KOPT-K1 (cell line): ENCODE measurements around the gene LPCAT1.

Experiments used
- H3K27ac ChIP-seq: fragments of 200-600 bp; sonication (generic); 2 replicates; pipeline ENCODE4 v1.5.1; 2016; ENCODE audit warnings: antibody characterized with exemption, mild to moderate bottlenecking, low read depth, low read length; ENCODE audit not compliant: poor library complexity, severe bottlenecking
- H3K36me3 ChIP-seq: fragments of 200-600 bp; sonication (generic); 2 replicates; pipeline ENCODE4 v1.5.1; 2017; ENCODE audit warnings: antibody characterized with exemption, mild to moderate bottlenecking, low read length, moderate library complexity; ENCODE audit not compliant: insufficient read depth
- H3K9me3 ChIP-seq: fragments of 200-600 bp; sonication (generic); 2 replicates; pipeline ENCODE4 v1.5.1; 2017; ENCODE audit warnings: antibody characterized with exemption, low read length, mild to moderate bottlenecking; ENCODE audit not compliant: insufficient read depth, poor library complexity, severe bottlenecking

The LPCAT1 gene

DNA sequence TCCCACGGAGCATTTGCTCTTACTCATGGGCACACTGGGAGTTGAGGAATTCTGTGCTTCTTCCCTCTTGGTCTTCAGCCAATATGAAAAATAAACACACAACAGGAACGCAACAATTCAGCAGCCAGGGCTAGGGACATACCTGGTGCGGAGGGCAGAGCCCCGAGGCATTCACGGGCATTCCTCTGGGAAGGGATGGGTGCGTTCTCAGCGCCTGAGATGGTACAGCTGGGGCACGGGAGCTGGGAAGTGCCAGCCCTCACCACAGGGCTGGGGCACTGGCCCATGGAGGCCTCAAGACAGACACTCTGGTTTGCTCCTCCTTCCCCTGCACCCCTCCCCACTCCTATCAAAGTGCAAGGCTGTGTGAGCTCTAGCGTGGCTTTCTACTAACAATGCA is 80.6 kb downstream of the LPCAT1 start:
- Histone ChIP-seq H3K27ac (no peak overlapping the region), H3K36me3 (no peaks in the 10 kb centered on the region), H3K9me3 (peaks cover 3% of the 10 kb centered on the region)

DNA sequence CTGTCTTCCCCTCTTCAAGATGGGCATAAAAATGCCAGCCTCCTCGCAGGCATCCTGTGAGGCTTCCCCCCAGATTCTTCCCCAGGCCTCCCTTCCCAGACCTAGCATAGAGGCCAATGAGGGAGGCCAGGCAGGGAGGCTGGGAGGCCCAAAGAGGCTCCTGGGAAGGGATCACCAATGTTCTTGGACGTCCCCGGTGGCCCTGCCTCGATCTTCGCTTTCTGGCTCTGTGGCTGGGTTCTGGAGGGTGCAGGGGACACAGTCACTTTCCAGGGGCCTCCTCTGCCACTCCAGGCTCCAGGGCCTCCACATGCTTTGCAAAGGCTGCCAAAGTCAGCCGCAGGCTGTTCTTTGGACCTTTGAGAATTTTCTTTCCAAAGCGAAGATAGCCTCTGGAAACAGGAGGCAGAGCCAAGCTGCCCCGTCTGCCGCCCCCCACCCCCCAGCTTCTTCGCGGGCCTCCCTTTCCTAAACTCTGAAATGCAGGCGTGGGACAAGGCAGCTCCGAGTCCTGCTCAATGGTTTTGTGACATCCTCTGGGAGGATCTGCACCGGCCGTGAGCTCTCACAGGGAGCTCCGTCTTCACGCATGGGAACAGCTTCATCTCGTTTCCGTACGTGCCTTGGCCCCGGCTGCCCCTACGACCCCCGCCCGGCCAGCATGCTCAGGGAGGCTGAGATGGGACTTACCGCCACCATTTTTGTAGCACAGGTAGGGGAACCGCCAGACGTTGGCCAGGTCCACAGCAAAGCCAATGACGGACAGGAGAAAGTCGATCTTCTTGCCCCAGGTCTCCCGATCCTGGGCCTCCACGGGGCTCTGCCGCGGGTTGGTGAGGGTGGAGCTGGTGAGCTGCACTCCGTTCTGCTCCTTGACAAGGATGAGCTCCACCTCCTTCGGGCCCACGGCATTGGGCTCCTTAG is 81.3 kb downstream of the LPCAT1 start:
- Histone ChIP-seq H3K27ac (peak overlapping the region; percentile 19), H3K9me3 (peaks cover 3% of the 10 kb centered on the region), H3K36me3 (no peaks in the 10 kb centered on the region)

- peak overlapping the region; percentile 19 for H3K27ac ChIP-seq
- H3K36me3 ChIP-seq = no peaks in the 10 kb centered on the region
- H3K9me3 ChIP-seq = peaks cover 3% of the 10 kb centered on the region
These were observed 82.4 kb downstream of the LPCAT1 start for GRCh38 chr5:1441166-1441865.

- peaks cover 3% of the 10 kb centered on the region for H3K9me3 ChIP-seq
- H3K36me3 ChIP-seq = no peaks in the 10 kb centered on the region
- no peak overlapping the region for H3K27ac ChIP-seq
These were observed 83.7 kb downstream of the LPCAT1 start for GRCh38 chr5:1440098-1440493.

- no peak overlapping the region for H3K27ac ChIP-seq
- no peaks in the 10 kb centered on the region for H3K36me3 ChIP-seq
- H3K9me3 ChIP-seq = no peaks in the 10 kb centered on the region
These were observed 84.2 kb downstream of the LPCAT1 start for GRCh38 chr5:1439388-1440097.

DNA sequence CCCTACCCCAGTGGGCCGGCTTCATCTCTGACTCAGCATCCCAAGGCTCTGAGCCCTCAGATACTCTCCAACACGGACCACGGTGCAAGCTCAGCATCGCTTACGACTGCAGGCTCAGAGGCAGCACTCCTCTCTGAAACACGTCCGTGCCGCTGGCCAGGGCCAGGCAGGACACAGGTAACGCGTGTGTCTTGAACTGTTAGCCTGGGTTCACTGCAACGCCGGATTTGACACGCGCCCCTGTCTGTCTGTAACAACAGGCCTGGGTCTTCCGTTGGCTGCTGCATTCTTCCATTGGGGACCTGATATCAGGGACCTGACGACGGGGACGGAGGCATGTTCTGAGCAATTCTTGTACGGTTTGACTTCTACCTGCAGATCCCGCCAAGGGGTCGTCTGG is 84.9 kb downstream of the LPCAT1 start:
- Histone ChIP-seq H3K9me3 (no peaks in the 10 kb centered on the region), H3K36me3 (no peaks in the 10 kb centered on the region), H3K27ac (no peak overlapping the region)

DNA sequence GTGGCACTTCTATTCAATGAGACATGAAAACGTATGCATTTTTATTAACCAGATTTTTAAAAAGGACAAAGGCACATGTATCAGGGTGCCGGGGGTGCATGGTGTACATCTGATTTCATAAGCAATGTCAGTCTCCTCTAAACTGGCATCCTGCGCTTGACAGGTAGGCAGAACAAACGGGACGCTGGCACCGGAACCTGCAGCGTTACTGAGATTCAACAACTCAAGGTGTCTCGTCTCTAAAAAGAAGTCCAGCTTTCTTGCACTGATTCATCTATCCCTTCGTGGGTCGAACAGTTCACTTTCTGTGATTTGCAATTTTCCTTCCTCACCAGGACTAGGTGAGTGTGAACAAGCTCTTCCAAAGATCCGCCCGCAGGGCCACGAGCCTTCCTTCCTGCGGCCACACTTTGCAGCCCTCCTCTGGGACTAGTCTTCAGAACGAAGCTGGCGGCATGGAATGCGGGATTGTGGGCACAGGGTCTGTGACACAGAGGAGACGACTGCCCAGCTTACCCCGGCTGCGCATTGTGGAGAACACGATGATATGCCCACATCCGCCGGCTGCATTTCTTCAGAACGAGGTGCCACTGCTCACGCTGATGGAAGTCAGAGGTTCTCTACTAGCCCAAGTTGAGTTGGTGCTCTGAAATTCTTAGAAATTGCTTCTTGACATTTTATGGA is 85.7 kb downstream of the LPCAT1 start:
- Histone ChIP-seq H3K27ac (no peak overlapping the region), H3K9me3 (no peaks in the 10 kb centered on the region), H3K36me3 (no peaks in the 10 kb centered on the region)

GRCh38 chr5:1437226-1437829 is 86.4 kb downstream of the LPCAT1 start:
- Histone ChIP-seq H3K9me3 (no peaks in the 10 kb centered on the region), H3K27ac (no peak overlapping the region), H3K36me3 (no peaks in the 10 kb centered on the region)

GRCh38 chr5:1436681-1437080 is 87.1 kb downstream of the LPCAT1 start:
- no peaks in the 10 kb centered on the region for H3K9me3 ChIP-seq
- no peak overlapping the region for H3K27ac ChIP-seq
- H3K36me3 ChIP-seq = no peaks in the 10 kb centered on the region

GRCh38 chr5:1436036-1436435 is 87.7 kb downstream of the LPCAT1 start:
- H3K9me3 ChIP-seq = no peaks in the 10 kb centered on the region
- no peak overlapping the region for H3K27ac ChIP-seq
- H3K36me3 ChIP-seq = no peaks in the 10 kb centered on the region

DNA sequence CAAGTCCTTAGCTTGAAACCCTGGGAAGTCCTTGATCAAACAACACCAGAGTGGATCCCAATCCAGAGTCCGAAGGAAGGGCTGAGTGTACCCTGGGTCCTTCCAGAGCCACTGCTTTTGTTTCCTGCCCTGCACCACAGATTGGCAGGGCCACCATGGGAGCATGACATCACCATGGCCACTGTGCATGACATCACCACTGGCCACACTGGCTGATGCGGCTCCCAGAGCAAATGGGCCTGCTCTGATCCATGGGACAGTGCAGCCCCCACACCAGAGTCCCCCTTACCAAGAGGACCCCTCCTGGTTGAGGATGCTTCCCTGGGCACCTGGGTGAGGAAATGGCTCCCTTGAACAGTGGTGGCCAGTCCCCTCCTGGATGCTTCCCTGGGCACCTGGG is 88.4 kb downstream of the LPCAT1 start:
- Histone ChIP-seq H3K27ac (no peak overlapping the region), H3K9me3 (no peaks in the 10 kb centered on the region), H3K36me3 (no peaks in the 10 kb centered on the region)

DNA sequence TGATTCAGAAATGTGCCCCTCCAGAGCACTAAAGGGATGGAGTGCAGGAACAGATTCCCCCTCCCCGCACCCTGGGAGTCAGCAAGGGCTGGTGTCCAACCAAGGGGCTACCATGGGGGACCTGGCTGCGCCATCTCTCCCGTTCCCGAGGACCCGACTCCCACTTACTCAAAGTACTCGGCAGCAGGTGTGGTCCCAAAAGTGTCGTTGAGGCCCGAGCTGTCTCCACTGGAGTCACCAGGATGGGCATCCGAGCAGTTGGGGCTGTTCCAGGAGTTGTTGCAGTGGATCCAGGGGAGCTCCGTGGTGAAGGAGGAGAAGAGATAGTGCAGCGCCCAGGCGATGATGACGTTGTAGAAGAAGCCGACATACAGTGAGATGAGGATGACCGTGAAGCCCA is 91.5 kb downstream of the LPCAT1 start:
- peaks cover 24% of the 10 kb centered on the region for H3K9me3 ChIP-seq
- H3K27ac ChIP-seq = no peak overlapping the region
- H3K36me3 ChIP-seq = no peaks in the 10 kb centered on the region

DNA sequence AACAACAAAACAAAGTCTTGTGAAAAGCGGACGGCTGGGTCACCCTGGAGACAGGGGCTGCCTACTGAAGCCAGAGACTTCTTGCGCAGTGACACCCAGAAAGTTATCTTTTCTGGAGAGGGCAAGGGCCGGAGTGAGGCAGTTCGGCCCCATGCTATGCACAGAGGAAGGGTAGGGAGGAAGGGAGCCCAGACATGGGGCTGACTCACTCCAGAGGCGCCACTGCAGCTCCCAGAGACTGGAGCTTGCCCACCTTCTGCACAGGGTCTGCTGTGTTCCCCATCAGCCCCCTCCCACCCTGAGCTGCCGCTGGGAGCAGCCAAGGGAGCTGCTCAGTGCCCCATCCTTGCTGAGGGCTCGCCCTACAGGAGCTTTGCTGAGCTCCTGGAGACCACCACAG is 91.9 kb downstream of the LPCAT1 start:
- peaks cover 28% of the 10 kb centered on the region for H3K9me3 ChIP-seq
- H3K36me3 ChIP-seq = no peaks in the 10 kb centered on the region
- no peak overlapping the region for H3K27ac ChIP-seq

- no peak overlapping the region for H3K27ac ChIP-seq
- H3K36me3 ChIP-seq = no peaks in the 10 kb centered on the region
- peaks cover 35% of the 10 kb centered on the region for H3K9me3 ChIP-seq
These were observed 92.5 kb downstream of the LPCAT1 start for GRCh38 chr5:1431021-1431811.
